Neural progenitor cell (in vitro differentiated cells): ENCODE measurements around the gene MYO16. TPM values are rescaled to one million over a fixed set of nuclear protein-coding genes. Genes with fewer than 3 reads are reported as not detected.

Experiments
- DNase-seq: peaks from one replicate; pipeline ENCODE4 v3.0.0-alpha.2; 2016; ENCODE audit warnings: low spot score
- H2AFZ ChIP-seq: fragments of 200-600 bp; sonication (generic); replicated peaks from 2 replicates; pipeline ENCODE4 v1.6.1; 2016; ENCODE audit warnings: antibody characterized with exemption
- H3F3A ChIP-seq: fragments of 200-600 bp; sonication (generic); 2 replicates; pipeline ENCODE4 v1.6.1; 2016; ENCODE audit warnings: antibody characterized with exemption, low read depth
- H3K27ac ChIP-seq: fragments of 200-600 bp; sonication (generic); 2 replicates; pipeline ENCODE4 v1.5.1; 2016; ENCODE audit warnings: mild to moderate bottlenecking
- H3K27me3 ChIP-seq: fragments of 200-600 bp; sonication (generic); 2 replicates; pipeline ENCODE4 v1.6.1; 2016; ENCODE audit warnings: mild to moderate bottlenecking, moderate library complexity
- H3K36me3 ChIP-seq: fragments of 200-600 bp; sonication (generic); 2 replicates; pipeline ENCODE4 v1.5.1; 2016
- H3K4me1 ChIP-seq: fragments of 200-600 bp; sonication (generic); 2 replicates; pipeline ENCODE4 v1.6.1; 2016; ENCODE audit warnings: mixed run types
- H3K4me2 ChIP-seq: fragments of 200-600 bp; sonication (generic); 2 replicates; pipeline ENCODE4 v1.6.1; 2016
- H3K4me3 ChIP-seq: fragments of 200-600 bp; sonication (generic); 2 replicates; pipeline ENCODE4 v1.5.1; 2016
- H3K79me2 ChIP-seq: fragments of 200-600 bp; sonication (generic); 2 replicates; pipeline ENCODE4 v1.6.1; 2016; ENCODE audit warnings: low read depth
- H3K9ac ChIP-seq: fragments of 200-600 bp; sonication (generic); 2 replicates; pipeline ENCODE4 v1.6.1; 2016
- H3K9me3 ChIP-seq: fragments of 200-600 bp; sonication (generic); 2 replicates; pipeline ENCODE4 v1.5.1; 2016; ENCODE audit warnings: low read depth
- H4K20me1 ChIP-seq: fragments of 200-600 bp; sonication (generic); 2 replicates; pipeline ENCODE4 v1.6.1; 2016; ENCODE audit warnings: low read depth
- H3K27ac Mint-ChIP-seq: 3 replicates; pipeline ENCODE4 v1.8.0; 2021; ENCODE audit warnings: mixed read lengths
- H3K27me3 Mint-ChIP-seq: 2 replicates; pipeline ENCODE4 v1.8.0; 2022; ENCODE audit warnings: low read depth, mild to moderate bottlenecking, inconsistent platforms, moderate library complexity, mixed read lengths; ENCODE audit not compliant: insufficient read depth
- H3K36me3 Mint-ChIP-seq: 3 replicates; pipeline ENCODE4 v1.8.0; 2021; ENCODE audit warnings: mixed read lengths
- H3K4me1 Mint-ChIP-seq: 3 replicates; pipeline ENCODE4 v1.8.0; 2021; ENCODE audit warnings: mixed read lengths
- H3K4me3 Mint-ChIP-seq: 3 replicates; pipeline ENCODE4 v1.8.0; 2021; ENCODE audit warnings: mild to moderate bottlenecking, moderate library complexity, mixed read lengths
- H3K9me3 Mint-ChIP-seq: 3 replicates; pipeline ENCODE4 v1.8.0; 2020; ENCODE audit warnings: mixed read lengths
- EZH2 ChIP-seq: fragments of 200-600 bp; sonication (generic); IDR thresholded peaks from 2 replicates; pipeline ENCODE4 v1.6.1; 2017; ENCODE audit warnings: antibody characterized with exemption, mild to moderate bottlenecking, moderate library complexity
- EZH2phosphoT487 ChIP-seq: fragments of 200-600 bp; sonication (generic); IDR thresholded peaks from 2 replicates; pipeline ENCODE4 v1.6.1; 2017; ENCODE audit warnings: antibody characterized with exemption
- total RNA-seq: library from RNA; depleted of rRNA; stranded (reverse); fragments of >200 nt; gene quantifications from 2 replicates; pipeline ENCODE4 v1.2.3, GENCODE V29; 2015; ENCODE audit warnings: low replicate concordance
- TF ChIP-seq, protein P1 (sequence below): fragments of 200-600 bp; sonication (generic); IDR thresholded peaks from 2 replicates; pipeline ENCODE4 v1.5.1; 2017; ENCODE audit warnings: antibody characterized with exemption, mild to moderate bottlenecking

MYO16 gene
- total RNA-seq, 1 donor from 2014 or later = 0.41 TPM

DNA sequence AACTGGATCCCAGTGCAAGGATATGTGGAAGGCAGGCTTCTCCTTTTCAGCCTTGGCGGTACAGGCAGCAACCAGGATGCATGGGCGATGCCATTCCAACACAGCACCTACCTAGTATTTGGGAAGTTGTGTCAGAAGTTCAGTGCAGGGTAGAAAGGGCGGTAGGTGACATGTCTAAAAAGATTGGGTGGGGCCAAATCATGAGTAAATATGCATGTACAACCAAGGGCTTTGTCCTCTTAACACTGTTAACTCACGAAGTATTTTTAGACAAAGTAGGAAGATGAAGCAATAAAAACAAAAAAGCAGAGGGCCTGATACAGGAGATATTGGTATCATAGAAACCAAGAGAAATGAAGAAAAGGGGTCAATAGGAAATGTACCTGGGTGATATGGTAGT is 392.1 kb downstream of the MYO16 start:
- Histone ChIP-seq H3F3A (peaks cover 4% of the 10 kb centered on the region), H3K27ac (no peak overlapping the region), H3K4me2 (no peak overlapping the region), H2AFZ (no peak overlapping the region), H3K27me3 (no peaks in the 10 kb centered on the region), H4K20me1 (no peaks in the 10 kb centered on the region), H3K36me3 (no peaks in the 10 kb centered on the region), H3K4me3 (no peak overlapping the region), H3K9me3 (no peaks in the 10 kb centered on the region), H3K79me2 (no peaks in the 10 kb centered on the region), H3K4me1 (no peaks in the 10 kb centered on the region), H3K9ac (no peak overlapping the region)
- H3K9me3 Mint-ChIP-seq = peaks cover 12% of the 10 kb centered on the region
- DNase-seq = no peak
- TF ChIP-seq, protein P1, sequence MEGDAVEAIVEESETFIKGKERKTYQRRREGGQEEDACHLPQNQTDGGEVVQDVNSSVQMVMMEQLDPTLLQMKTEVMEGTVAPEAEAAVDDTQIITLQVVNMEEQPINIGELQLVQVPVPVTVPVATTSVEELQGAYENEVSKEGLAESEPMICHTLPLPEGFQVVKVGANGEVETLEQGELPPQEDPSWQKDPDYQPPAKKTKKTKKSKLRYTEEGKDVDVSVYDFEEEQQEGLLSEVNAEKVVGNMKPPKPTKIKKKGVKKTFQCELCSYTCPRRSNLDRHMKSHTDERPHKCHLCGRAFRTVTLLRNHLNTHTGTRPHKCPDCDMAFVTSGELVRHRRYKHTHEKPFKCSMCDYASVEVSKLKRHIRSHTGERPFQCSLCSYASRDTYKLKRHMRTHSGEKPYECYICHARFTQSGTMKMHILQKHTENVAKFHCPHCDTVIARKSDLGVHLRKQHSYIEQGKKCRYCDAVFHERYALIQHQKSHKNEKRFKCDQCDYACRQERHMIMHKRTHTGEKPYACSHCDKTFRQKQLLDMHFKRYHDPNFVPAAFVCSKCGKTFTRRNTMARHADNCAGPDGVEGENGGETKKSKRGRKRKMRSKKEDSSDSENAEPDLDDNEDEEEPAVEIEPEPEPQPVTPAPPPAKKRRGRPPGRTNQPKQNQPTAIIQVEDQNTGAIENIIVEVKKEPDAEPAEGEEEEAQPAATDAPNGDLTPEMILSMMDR = no peak
- TF ChIP-seq EZH2phosphoT487 = no peak
- no peak for TF ChIP-seq EZH2
- H3K27ac Mint-ChIP-seq = no peak overlapping the region
- no peaks in the 10 kb centered on the region for H3K36me3 Mint-ChIP-seq
- H3K27me3 Mint-ChIP-seq = no peaks in the 10 kb centered on the region
- H3K4me3 Mint-ChIP-seq = no peak overlapping the region
- H3K4me1 Mint-ChIP-seq = no peaks in the 10 kb centered on the region

GRCh38 chr13:109024611-109025010 is 395.2 kb downstream of the MYO16 start:
- no peak overlapping the region for H3K4me3 ChIP-seq
- H3K27me3 ChIP-seq = no peaks in the 10 kb centered on the region
- peaks cover 4% of the 10 kb centered on the region for H3F3A ChIP-seq
- H3K9me3 Mint-ChIP-seq = peaks cover 1% of the 10 kb centered on the region
- no peaks in the 10 kb centered on the region for H3K27me3 Mint-ChIP-seq
- H3K27ac Mint-ChIP-seq = no peak overlapping the region
- H3K36me3 ChIP-seq = no peaks in the 10 kb centered on the region
- H3K9ac ChIP-seq = no peak overlapping the region
- TF ChIP-seq EZH2 (no peak), EZH2phosphoT487 (no peak)
- TF ChIP-seq, protein P1 = no peak
- no peaks in the 10 kb centered on the region for H3K36me3 Mint-ChIP-seq
- H3K4me1 Mint-ChIP-seq = no peaks in the 10 kb centered on the region
- H3K4me2 ChIP-seq = no peak overlapping the region
- H3K27ac ChIP-seq = no peak overlapping the region
- H3K4me3 Mint-ChIP-seq = no peak overlapping the region
- no peak for DNase-seq
- no peaks in the 10 kb centered on the region for H4K20me1 ChIP-seq
- no peaks in the 10 kb centered on the region for H3K79me2 ChIP-seq
- no peaks in the 10 kb centered on the region for H3K9me3 ChIP-seq
- no peak overlapping the region for H2AFZ ChIP-seq
- no peaks in the 10 kb centered on the region for H3K4me1 ChIP-seq

DNA sequence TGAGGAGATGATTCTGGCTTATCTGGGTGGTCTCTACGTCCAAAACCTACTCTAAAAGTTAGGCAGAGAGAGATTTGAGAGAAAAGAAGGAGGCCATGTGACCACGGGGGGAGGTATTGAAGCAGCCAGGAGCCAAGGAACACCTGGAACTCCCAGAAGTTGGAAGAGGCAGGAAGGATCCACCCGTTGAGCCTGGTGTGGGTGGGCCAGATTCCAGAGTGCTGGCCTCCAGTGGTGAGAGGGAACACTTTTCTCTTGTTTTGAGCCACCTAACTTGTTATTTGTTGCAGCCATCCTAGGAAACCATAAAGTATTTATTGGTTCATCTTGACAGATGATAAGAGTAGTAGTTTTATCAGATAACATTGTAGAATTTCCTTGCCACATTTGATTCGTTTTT is 396.9 kb downstream of the MYO16 start:
- H2AFZ ChIP-seq = no peak overlapping the region
- peaks cover 3% of the 10 kb centered on the region for H3K27me3 Mint-ChIP-seq
- H3K36me3 ChIP-seq = no peaks in the 10 kb centered on the region
- TF ChIP-seq EZH2phosphoT487 (no peak), EZH2 (no peak)
- TF ChIP-seq, protein P1 = no peak
- H3K4me1 ChIP-seq = no peaks in the 10 kb centered on the region
- H3K27ac Mint-ChIP-seq = no peak overlapping the region
- H3K9ac ChIP-seq = no peak overlapping the region
- no peaks in the 10 kb centered on the region for H3K36me3 Mint-ChIP-seq
- H3F3A ChIP-seq = peaks cover 4% of the 10 kb centered on the region
- no peaks in the 10 kb centered on the region for H3K79me2 ChIP-seq
- H3K27me3 ChIP-seq = no peaks in the 10 kb centered on the region
- no peaks in the 10 kb centered on the region for H3K9me3 ChIP-seq
- H3K4me3 Mint-ChIP-seq = no peak overlapping the region
- no peak for DNase-seq
- no peak overlapping the region for H3K27ac ChIP-seq
- no peak overlapping the region for H3K4me3 ChIP-seq
- no peak overlapping the region for H3K4me2 ChIP-seq
- no peaks in the 10 kb centered on the region for H4K20me1 ChIP-seq
- H3K9me3 Mint-ChIP-seq = no peaks in the 10 kb centered on the region
- H3K4me1 Mint-ChIP-seq = no peaks in the 10 kb centered on the region
